Measurements from ENCODE around the gene RPP40. TPM values are rescaled to one million over a fixed set of nuclear protein-coding genes. Genes with fewer than 3 reads are reported as not detected.
"Not testable (repeated sequence)": the region's sequence is repeated elsewhere in the genome, so short reads cannot be mapped to it uniquely, and the experiment has no call there.

The RPP40 gene
- total RNA-seq, 1 donor from 2014 or later: 23.2 TPM

DNA sequence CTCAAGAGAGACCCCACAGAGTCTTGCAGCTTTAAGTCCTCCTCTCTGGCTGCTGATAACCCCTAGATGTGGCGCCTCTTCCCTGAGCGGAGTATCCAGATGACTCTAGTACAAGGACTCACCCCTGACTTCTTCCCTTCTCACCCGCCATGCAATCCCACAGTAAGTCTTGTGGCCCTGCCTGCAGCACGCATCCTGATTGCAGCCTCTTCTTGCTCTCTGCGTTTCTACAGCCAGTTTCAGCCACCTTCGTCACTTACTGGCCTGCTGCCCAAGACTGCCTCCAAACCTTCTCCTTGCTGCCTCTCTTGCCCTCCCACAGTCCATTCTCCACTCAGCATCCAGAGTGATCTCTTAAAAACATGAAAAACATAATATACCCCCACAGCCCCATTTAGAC is 2.4 kb upstream of the RPP40 start:
- Histone ChIP-seq H3K4me3 (no peak overlapping the region), H3K4me2 (no peak overlapping the region), H2AFZ (replicated peaks) (no peak overlapping the region), H3F3A (ENCODE audit: low read depth) (no peaks in the 10 kb centered on the region), H3K27me3 (no peaks in the 10 kb centered on the region), H3K9ac (no peak overlapping the region), H3K4me1 (no peaks in the 10 kb centered on the region), H4K20me1 (ENCODE audit: low read depth) (no peaks in the 10 kb centered on the region), H3K27ac (no peak overlapping the region), H3K36me3 (no peaks in the 10 kb centered on the region), H3K9me3 (ENCODE audit: low read depth) (no peaks in the 10 kb centered on the region), H3K79me2 (ENCODE audit: low read depth) (no peaks in the 10 kb centered on the region)
- Mint-ChIP-seq H3K27me3 (ENCODE audit: insufficient read depth, low read depth) (peaks cover 4% of the 10 kb centered on the region), H3K9me3 (no peaks in the 10 kb centered on the region), H3K4me1 (peaks cover 13% of the 10 kb centered on the region), H3K4me3 (peak overlapping the region; percentile 25), H3K36me3 (peaks cover 5% of the 10 kb centered on the region), H3K27ac (no peak overlapping the region)
- no peak for TF ChIP-seq EZH2phosphoT487 (IDR thresholded peaks at IDR 0.05)
- no peak for TF ChIP-seq CTCF (IDR thresholded peaks at IDR 0.05)
- TF ChIP-seq EZH2 (IDR thresholded peaks at IDR 0.05): no peak
- no peak for DNase-seq (ENCODE audit: low spot score)

DNA sequence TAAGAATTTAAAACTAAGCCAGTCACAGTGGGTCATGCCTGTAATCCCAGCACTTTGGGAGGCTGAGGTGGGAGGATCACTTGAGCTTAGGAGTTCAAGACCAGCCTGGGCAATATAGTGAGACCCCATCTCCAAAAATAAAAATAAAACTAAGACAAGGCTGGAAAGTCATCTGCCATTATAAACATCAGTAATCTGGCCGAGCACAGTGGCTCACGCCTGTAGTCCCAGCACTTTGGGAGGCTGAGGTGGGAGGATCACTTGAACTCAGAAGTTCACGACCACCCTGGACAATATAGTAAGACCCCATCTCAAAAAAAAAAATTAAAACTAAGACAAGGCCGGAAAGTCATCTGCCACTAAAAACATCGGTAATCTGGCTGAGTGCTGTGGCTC is 1.2 kb upstream of the RPP40 start:
- H3K4me1 Mint-ChIP-seq: peaks cover 10% of the 10 kb centered on the region
- Histone ChIP-seq H2AFZ (replicated peaks) (peak overlapping the region; percentile 87), H3K4me2 (peak overlapping the region; percentile 79)
- H3F3A ChIP-seq (ENCODE audit: low read depth); H3K27me3 Mint-ChIP-seq (ENCODE audit: insufficient read depth, low read depth); H4K20me1 ChIP-seq (ENCODE audit: low read depth); DNase-seq (ENCODE audit: low spot score); H3K9me3 ChIP-seq (ENCODE audit: low read depth); H3K79me2 ChIP-seq (ENCODE audit: low read depth); H3K9me3 Mint-ChIP-seq; H3K36me3 ChIP-seq; H3K4me3 ChIP-seq; H3K4me1 ChIP-seq; H3K36me3 Mint-ChIP-seq; H3K27me3 ChIP-seq; H3K9ac ChIP-seq; H3K27ac ChIP-seq; H3K27ac Mint-ChIP-seq: not testable (repeated sequence)
- H3K4me3 Mint-ChIP-seq: peak overlapping the region; percentile 91

DNA sequence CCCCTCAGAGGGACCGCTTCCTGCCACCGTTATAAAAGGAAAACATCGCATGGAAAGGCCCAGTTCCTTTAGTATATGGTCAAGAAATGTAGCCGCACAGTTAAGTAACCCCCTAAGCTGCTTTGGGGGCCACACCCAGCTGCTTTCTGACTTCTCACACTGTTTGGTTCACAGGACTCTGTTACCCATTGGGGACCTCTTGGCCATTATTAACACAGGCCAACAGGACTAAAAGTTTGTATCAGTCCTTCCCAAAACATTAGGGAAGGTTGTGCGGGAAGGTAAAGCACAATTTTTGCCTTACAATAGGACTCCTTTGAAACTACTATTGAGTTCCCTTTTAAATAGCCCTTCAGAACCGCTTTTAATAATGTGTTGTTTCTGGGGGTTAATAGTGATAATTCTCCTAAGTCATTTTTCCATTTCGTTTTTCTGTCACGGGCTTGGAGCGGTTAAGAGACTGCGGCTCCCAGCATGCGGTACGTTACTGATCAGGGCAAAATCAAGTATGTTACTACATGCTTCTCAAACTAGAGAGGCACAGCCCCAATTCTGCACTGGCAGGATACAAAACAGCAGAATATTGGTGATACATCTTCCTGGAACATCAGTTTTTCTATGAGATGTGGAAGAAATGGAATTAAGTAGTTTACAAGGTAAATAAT is 668 bp upstream of the RPP40 start:
- Mint-ChIP-seq H3K36me3 (peaks cover 10% of the 10 kb centered on the region), H3K4me3 (peak overlapping the region; percentile 91), H3K9me3 (no peaks in the 10 kb centered on the region), H3K4me1 (peaks cover 10% of the 10 kb centered on the region), H3K27ac (peak overlapping the region; percentile 97), H3K27me3 (ENCODE audit: insufficient read depth, low read depth) (peaks cover 2% of the 10 kb centered on the region)
- Histone ChIP-seq H4K20me1 (ENCODE audit: low read depth) (no peaks in the 10 kb centered on the region), H3K4me2 (peak overlapping the region; percentile 79), H3K9ac (no peak overlapping the region), H2AFZ (replicated peaks) (peak overlapping the region; percentile 87), H3K4me1 (no peaks in the 10 kb centered on the region), H3K79me2 (ENCODE audit: low read depth) (no peaks in the 10 kb centered on the region), H3K9me3 (ENCODE audit: low read depth) (no peaks in the 10 kb centered on the region), H3F3A (ENCODE audit: low read depth) (no peaks in the 10 kb centered on the region), H3K4me3 (peak overlapping the region; percentile 64), H3K27ac (no peak overlapping the region), H3K27me3 (no peaks in the 10 kb centered on the region), H3K36me3 (no peaks in the 10 kb centered on the region)
- no peak for DNase-seq (ENCODE audit: low spot score)
- no peak for TF ChIP-seq EZH2phosphoT487 (IDR thresholded peaks at IDR 0.05)
- no peak for TF ChIP-seq EZH2 (IDR thresholded peaks at IDR 0.05)
- TF ChIP-seq CTCF (IDR thresholded peaks at IDR 0.05): no peak

- no peak overlapping the region for H3K4me2 ChIP-seq
- no peak overlapping the region for H3K27ac Mint-ChIP-seq
Measured at GRCh38 chr6:4999586-4999985, 4.3 kb downstream of the RPP40 start.

More at GRCh38 chr6:4999586-4999985, 4.3 kb downstream of the RPP40 start:
- peaks cover 14% of the 10 kb centered on the region for H3K4me1 ChIP-seq
- DNase-seq (ENCODE audit: low spot score): no peak
- no peaks in the 10 kb centered on the region for H3K9me3 ChIP-seq (ENCODE audit: low read depth)
- Mint-ChIP-seq H3K36me3 (peaks cover 14% of the 10 kb centered on the region), H3K27me3 (ENCODE audit: insufficient read depth, low read depth) (peaks cover 2% of the 10 kb centered on the region), H3K4me1 (peaks cover 6% of the 10 kb centered on the region), H3K4me3 (no peak overlapping the region), H3K9me3 (no peaks in the 10 kb centered on the region)
- H3K79me2 ChIP-seq (ENCODE audit: low read depth): no peaks in the 10 kb centered on the region
- no peak overlapping the region for H3K9ac ChIP-seq
- no peak overlapping the region for H2AFZ ChIP-seq (replicated peaks)
- no peak overlapping the region for H3K27ac ChIP-seq
- H3K36me3 ChIP-seq: no peaks in the 10 kb centered on the region
- H3K4me3 ChIP-seq: no peak overlapping the region
- no peaks in the 10 kb centered on the region for H4K20me1 ChIP-seq (ENCODE audit: low read depth)
- TF ChIP-seq EZH2phosphoT487 (IDR thresholded peaks at IDR 0.05) (no peak), CTCF (IDR thresholded peaks at IDR 0.05) (no peak), EZH2 (IDR thresholded peaks at IDR 0.05) (no peak)
- H3F3A ChIP-seq (ENCODE audit: low read depth): no peaks in the 10 kb centered on the region
- no peaks in the 10 kb centered on the region for H3K27me3 ChIP-seq

Measured in neural progenitor cell (in vitro differentiated cells).